ENCODE data around the gene DHX8. TPM values are rescaled to one million over a fixed set of nuclear protein-coding genes. Genes with fewer than 3 reads are reported as not detected.

The DHX8 gene
- total RNA-seq, 2 donors from 2014 or later, result 37.2 to 43.6 TPM

DNA sequence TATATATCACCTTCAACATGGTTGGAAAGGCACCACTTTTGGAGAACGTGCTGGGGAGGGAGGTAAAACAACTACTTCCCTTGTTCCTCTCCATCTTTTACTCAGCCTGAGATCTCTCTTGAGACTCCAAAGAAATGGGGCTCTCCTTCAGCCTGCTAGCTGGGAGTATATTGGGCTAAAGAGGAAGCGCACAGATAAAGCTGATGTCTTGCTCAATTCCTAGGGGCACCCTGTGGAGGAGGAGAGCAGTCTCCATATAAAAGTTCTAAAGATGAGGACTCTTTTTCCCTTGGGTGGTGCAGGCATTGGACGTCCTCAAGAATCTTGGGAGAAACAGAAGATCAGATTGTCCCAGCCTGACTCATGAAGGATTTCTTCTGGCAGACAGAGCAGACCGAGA lies 67.0 kb downstream of the DHX8 start:
- no peak for ATAC-seq (ENCODE audit: insufficient number of reproducible peaks, low FRiP score, low read depth)
- DNase-seq (ENCODE audit: low spot score), result no peak
- Histone ChIP-seq H3K27me3 (replicated peaks; ENCODE audit: insufficient read depth) (no peaks in the 10 kb centered on the region), H3K9me3 (no peaks in the 10 kb centered on the region), H3K36me3 (no peaks in the 10 kb centered on the region), H3K4me3 (no peak overlapping the region), H3K4me1 (ENCODE audit: control insufficient read depth in 1 of 2, low read depth in 2 of 2) (peaks cover 6 to 8% of the 10 kb centered on the region in 2 donors), H3K27ac (no peak overlapping the region)
- no peak for TF ChIP-seq CTCF (IDR thresholded peaks at IDR 0.05)

- Histone ChIP-seq H3K27ac (no peak overlapping the region), H3K27me3 (replicated peaks; ENCODE audit: insufficient read depth) (no peaks in the 10 kb centered on the region), H3K4me3 (no peak overlapping the region), H3K36me3 (no peaks in the 10 kb centered on the region), H3K4me1 (ENCODE audit: control insufficient read depth in 1 of 2, low read depth in 2 of 2) (no peaks in the 10 kb centered on the region), H3K9me3 (no peaks in the 10 kb centered on the region)
- no peak for DNase-seq (ENCODE audit: low spot score)
- no peak for TF ChIP-seq CTCF (IDR thresholded peaks at IDR 0.05)
- no peak for ATAC-seq (ENCODE audit: insufficient number of reproducible peaks, low FRiP score, low read depth)
Measured at GRCh38 chr17:43552229-43552837, 68.6 kb downstream of the DHX8 start.

- no peak for ATAC-seq (ENCODE audit: insufficient number of reproducible peaks, low FRiP score, low read depth)
- Histone ChIP-seq H3K27me3 (replicated peaks; ENCODE audit: insufficient read depth) (no peaks in the 10 kb centered on the region), H3K36me3 (no peaks in the 10 kb centered on the region), H3K4me3 (no peak overlapping the region), H3K27ac (no peak overlapping the region), H3K4me1 (ENCODE audit: control insufficient read depth in 1 of 2, low read depth in 2 of 2) (no peaks in the 10 kb centered on the region), H3K9me3 (no peaks in the 10 kb centered on the region)
- no peak for TF ChIP-seq CTCF (IDR thresholded peaks at IDR 0.05)
- no peak for DNase-seq (ENCODE audit: low spot score)
Measured at GRCh38 chr17:43553573-43553972, 69.8 kb downstream of the DHX8 start.

- Histone ChIP-seq H3K4me1 (ENCODE audit: control insufficient read depth in 1 of 2, low read depth in 2 of 2) (no peaks in the 10 kb centered on the region), H3K36me3 (no peaks in the 10 kb centered on the region), H3K9me3 (no peaks in the 10 kb centered on the region), H3K27ac (no peak overlapping the region), H3K4me3 (no peak overlapping the region), H3K27me3 (replicated peaks; ENCODE audit: insufficient read depth) (no peaks in the 10 kb centered on the region)
- ATAC-seq (ENCODE audit: insufficient number of reproducible peaks, low FRiP score, low read depth), result no peak
- DNase-seq (ENCODE audit: low spot score), result no peak
- TF ChIP-seq CTCF (IDR thresholded peaks at IDR 0.05), result no peak
Measured at GRCh38 chr17:43554857-43555256, 71.1 kb downstream of the DHX8 start.

GRCh38 chr17:43556292-43556691 lies 72.5 kb downstream of the DHX8 start:
- no peak for TF ChIP-seq CTCF (IDR thresholded peaks at IDR 0.05)
- Histone ChIP-seq H3K4me1 (ENCODE audit: control insufficient read depth in 1 of 2, low read depth in 2 of 2) (no peaks in the 10 kb centered on the region), H3K4me3 (no peak overlapping the region), H3K36me3 (no peaks in the 10 kb centered on the region), H3K27me3 (replicated peaks; ENCODE audit: insufficient read depth) (no peaks in the 10 kb centered on the region), H3K9me3 (no peaks in the 10 kb centered on the region), H3K27ac (no peak overlapping the region)
- no peak for ATAC-seq (ENCODE audit: insufficient number of reproducible peaks, low FRiP score, low read depth)
- DNase-seq (ENCODE audit: low spot score), result no peak
